ENCODE results near the gene CRTC1. TPM values are rescaled to one million over a fixed set of nuclear protein-coding genes. Genes with fewer than 3 reads are reported as not detected.

CRTC1 gene
- total RNA-seq, 4 donors from 2014 or later: 1.8 to 3.6 (median 2.1) TPM

- H3K4me1 ChIP-seq: peaks cover 0 to 33% (median 12%) of the 10 kb centered on the region in 3 donors
- TF ChIP-seq CTCF (IDR thresholded peaks at IDR 0.05) (no peak), POLR2A (IDR thresholded peaks at IDR 0.05) (no peak)
- intact Hi-C loops (cut with DNase I): no loop called here
- H3K27me3 ChIP-seq: peaks cover 0 to 3% (median 0%) of the 10 kb centered on the region in 4 donors
- H3K36me3 ChIP-seq: no peaks in the 10 kb centered on the region
- H3K27ac ChIP-seq: no peak overlapping the region
- no peak for DNase-seq
- WGBS, 2 donors: 61 to 64% methylated on average over 8 to 10 of the region's 10 CpGs
- H3K9me3 ChIP-seq: no peaks in the 10 kb centered on the region
- H3K4me3 ChIP-seq: no peak overlapping the region
Observed at GRCh38 chr19:18737337-18737953, 54.0 kb downstream of the CRTC1 start.

GRCh38 chr19:18737954-18738351 lies 54.5 kb downstream of the CRTC1 start:
- intact Hi-C loops (cut with DNase I): no loop called here
- H3K27ac ChIP-seq: no peak overlapping the region
- DNase-seq: no peak
- no peaks in the 10 kb centered on the region for H3K9me3 ChIP-seq
- no peak for TF ChIP-seq POLR2A (IDR thresholded peaks at IDR 0.05)
- TF ChIP-seq CTCF (IDR thresholded peaks at IDR 0.05): no peak
- peaks cover 0 to 8% (median 0%) of the 10 kb centered on the region in 4 donors for H3K27me3 ChIP-seq
- no peak overlapping the region for H3K4me3 ChIP-seq
- H3K36me3 ChIP-seq: no peaks in the 10 kb centered on the region
- H3K4me1 ChIP-seq: peaks cover under 1 to 37% (median 17%) of the 10 kb centered on the region in 3 donors
- WGBS, 2 donors: 100% methylated on average over 1 of the region's 1 CpG

GRCh38 chr19:18738961-18739690 lies 55.6 kb downstream of the CRTC1 start:
- peaks cover 0 to 20% (median 0%) of the 10 kb centered on the region in 4 donors for H3K27me3 ChIP-seq
- TF ChIP-seq CTCF (IDR thresholded peaks at IDR 0.05): no peak
- 87 to 96% methylated on average over 7 to 9 of the region's 20 CpGs for WGBS, 2 donors
- no peak overlapping the region for H3K4me3 ChIP-seq
- H3K9me3 ChIP-seq: no peaks in the 10 kb centered on the region
- DNase-seq: no peak
- no peak overlapping the region for H3K27ac ChIP-seq
- H3K36me3 ChIP-seq: no peaks in the 10 kb centered on the region
- peaks cover 4 to 38% (median 16%) of the 10 kb centered on the region in 3 donors for H3K4me1 ChIP-seq
- intact Hi-C loops (cut with DNase I): no loop called here

GRCh38 chr19:18741124-18742121 lies 57.9 kb downstream of the CRTC1 start:
- Histone ChIP-seq H3K9me3 (no peaks in the 10 kb centered on the region), H3K36me3 (no peaks in the 10 kb centered on the region), H3K4me1 (peaks cover 4 to 55% (median 16%) of the 10 kb centered on the region in 3 donors), H3K4me3 (no peak overlapping the region), H3K27me3 (peaks cover 0 to 36% (median 0%) of the 10 kb centered on the region in 4 donors), H3K27ac (no peak overlapping the region)
- TF ChIP-seq CTCF (IDR thresholded peaks at IDR 0.05) (no peak), POLR2A (IDR thresholded peaks at IDR 0.05) (no peak)
- WGBS, 2 donors: 71 to 80% methylated on average over 3 of the region's 27 CpGs
- intact Hi-C loops (cut with DNase I): no loop called here
- DNase-seq: no peak
